ENCODE data around the gene LGALS3BP.
A peak's percentile ranks its signal among the peaks of the same experiment; 100 is the strongest.
"Not testable (repeated sequence)": the region's sequence is repeated elsewhere in the genome, so short reads cannot be mapped to it uniquely, and the experiment has no call there.

Gene LGALS3BP

GRCh38 chr17:78960928-78961327 lies 18.8 kb downstream of the LGALS3BP start:
- DNase-seq: no peak

GRCh38 chr17:78959803-78960202 lies 19.9 kb downstream of the LGALS3BP start:
- DNase-seq: peak in 1 of 3 donors; percentile 34

GRCh38 chr17:78958641-78959127 lies 21.0 kb downstream of the LGALS3BP start:
- DNase-seq: peak; percentile 27 to 52 (median 35)

GRCh38 chr17:78957128-78957527 lies 22.6 kb downstream of the LGALS3BP start:
- no peak for DNase-seq

GRCh38 chr17:78956254-78956653 lies 23.5 kb downstream of the LGALS3BP start:
- DNase-seq: no peak

- DNase-seq: no peak
These were observed 25.0 kb downstream of the LGALS3BP start for GRCh38 chr17:78954684-78955083.

- DNase-seq: no peak
These were observed 26.1 kb downstream of the LGALS3BP start for GRCh38 chr17:78953356-78954350.

- DNase-seq: no peak
These were observed 27.0 kb downstream of the LGALS3BP start for GRCh38 chr17:78952706-78953105.

- DNase-seq: no peak
These were observed 27.7 kb downstream of the LGALS3BP start for GRCh38 chr17:78951967-78952551.

- no peak for DNase-seq
These were observed 28.9 kb downstream of the LGALS3BP start for GRCh38 chr17:78950870-78951269.

GRCh38 chr17:78947235-78948149 lies 32.2 kb downstream of the LGALS3BP start:
- no peak for DNase-seq

GRCh38 chr17:78946631-78947030 lies 33.1 kb downstream of the LGALS3BP start:
- DNase-seq: no peak

- no peak for DNase-seq
These were observed 33.6 kb downstream of the LGALS3BP start for GRCh38 chr17:78946131-78946530.

- DNase-seq: not testable (repeated sequence)
These were observed 34.3 kb downstream of the LGALS3BP start for GRCh38 chr17:78945455-78945854.

GRCh38 chr17:78944956-78945355 lies 34.8 kb downstream of the LGALS3BP start:
- no peak for DNase-seq

GRCh38 chr17:78944026-78944425 lies 35.7 kb downstream of the LGALS3BP start:
- DNase-seq: no peak

- DNase-seq: no peak
These were observed 39.0 kb downstream of the LGALS3BP start for GRCh38 chr17:78940708-78941107.

GRCh38 chr17:78940258-78940657 lies 39.5 kb downstream of the LGALS3BP start:
- no peak for DNase-seq

GRCh38 chr17:78939615-78940014 lies 40.1 kb downstream of the LGALS3BP start:
- no peak for DNase-seq

GRCh38 chr17:78937561-78937960 lies 42.2 kb downstream of the LGALS3BP start:
- DNase-seq: no peak

GRCh38 chr17:78935419-78936323 lies 44.1 kb downstream of the LGALS3BP start:
- DNase-seq: no peak

All from suppressor macrophage treated with lipopolysaccharide for 1 hour (primary cell).